ENCODE data around the gene KCNF1. TPM values are rescaled to one million over a fixed set of nuclear protein-coding genes. Genes with fewer than 3 reads are reported as not detected.

KCNF1 gene
- total and polyA plus RNA-seq, 2 of the 8 experiments (the other 6 are each of a cell fraction or from before 2014, with no cell fraction given) = 0.48 to 1.5 TPM

DNA sequence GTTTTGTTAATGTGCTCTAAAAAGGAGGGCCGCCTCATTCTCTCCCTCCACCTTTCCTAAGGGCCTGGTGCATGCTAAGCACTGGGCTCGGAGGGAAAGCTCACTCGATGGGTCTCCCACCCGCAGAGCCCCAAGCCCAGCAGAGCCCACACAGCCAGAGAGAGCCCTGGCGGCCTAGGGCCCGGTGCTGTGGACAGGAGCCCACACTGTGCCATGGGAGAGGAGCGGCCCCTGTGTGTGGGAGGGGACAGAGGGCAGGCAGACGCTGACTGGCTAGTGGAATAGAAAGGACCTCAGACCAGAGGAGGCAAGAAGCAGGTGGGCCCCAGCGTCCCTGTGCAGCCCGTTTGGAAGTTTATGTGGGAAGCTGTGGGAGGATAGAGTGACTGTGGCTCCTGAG is 49.4 kb upstream of the KCNF1 start:
- Histone ChIP-seq H2AFZ (ENCODE audit: low read length) (no peak overlapping the region), H3K4ac (replicated peaks; ENCODE audit: insufficient read length, low read depth, low read length) (no peak overlapping the region), H3K27ac (ENCODE audit: low read depth, low read length) (no peak overlapping the region), H3K4me1 (replicated peaks in 1 of 4; ENCODE audit: control insufficient read depth in 3 of 4, insufficient read depth in 4 of 4, low read length in 3 of 4) (no peaks in the 10 kb centered on the region; a peak in 1 of 7 replicates), H3K79me2 (ENCODE audit: control insufficient read depth in 1 of 2, insufficient read depth in 2 of 2, low read length in 2 of 2) (no peaks in the 10 kb centered on the region), H3K36me3 (ENCODE audit: control insufficient read depth in 2 of 4, insufficient read depth in 4 of 4, low read length in 3 of 4) (no peaks in the 10 kb centered on the region), H3K9me3 (ENCODE audit: insufficient read depth in 2 of 2, low read depth in 1 of 2, low read length in 1 of 2) (no peaks in the 10 kb centered on the region), H4K8ac (ENCODE audit: extremely low read depth, insufficient read depth, low read length) (0 out of 2 replicates have a peak overlapping the region, but pooled peaks have one; percentile 62), H3K4me2 (ENCODE audit: insufficient read depth in 1 of 2, low read depth in 2 of 2, low read length in 2 of 2) (no peak overlapping the region), H3K23ac (ENCODE audit: insufficient read length) (no peak overlapping the region), H2BK120ac (replicated peaks; ENCODE audit: low read depth, low read length) (no peak overlapping the region), H2BK12ac (ENCODE audit: low read depth, low read length) (no peak overlapping the region), H4K91ac (replicated peaks; ENCODE audit: insufficient read length, low read length) (no peak overlapping the region), H3K23me2 (ENCODE audit: low read depth, low read length) (no peaks in the 10 kb centered on the region), H2BK20ac (ENCODE audit: low read length) (no peak overlapping the region), H3K27me3 (replicated peaks in 1 of 4; ENCODE audit: control insufficient read depth in 3 of 4, extremely low read depth in 1 of 4, insufficient read depth in 3 of 4, low read length in 3 of 4) (no peaks in the 10 kb centered on the region), H2BK15ac (ENCODE audit: low read length) (no peak overlapping the region), H3K56ac (replicated peaks; ENCODE audit: insufficient read length, low read depth, low read length) (no peak overlapping the region), H2BK5ac (ENCODE audit: low read depth, low read length) (no peak overlapping the region), H3K79me1 (ENCODE audit: low read depth, low read length) (no peaks in the 10 kb centered on the region), H4K5ac (ENCODE audit: insufficient read length, low read depth, low read length) (no peak overlapping the region), H3K9ac (replicated peaks in 1 of 4; ENCODE audit: extremely low read depth in 1 of 4, low read depth in 3 of 4, low read length in 3 of 4) (no peak overlapping the region), H4K20me1 (replicated peaks in 1 of 2; ENCODE audit: control insufficient read depth in 1 of 2, insufficient read depth in 2 of 2, low read length in 2 of 2) (no peaks in the 10 kb centered on the region), H3K4me3 (ENCODE audit: extremely low read depth in 1 of 4, insufficient read depth in 2 of 4, low read depth in 3 of 4, low read length in 4 of 4) (no peak overlapping the region), H3K14ac (ENCODE audit: insufficient read length) (no peak overlapping the region), H3K18ac (ENCODE audit: extremely low read depth, low read length) (no peak overlapping the region; the same call in 1 of the 2 replicates), H2AK5ac (ENCODE audit: low read depth, low read length) (no peak overlapping the region)
- FAIRE-seq (no peak), DNase-seq (ENCODE audit: low read depth in 1 of 2, low spot score in 2 of 2) (no peak)
- ChIA-PET POLR2A (ENCODE audit: partially characterized antibody) (no interaction called here), CTCF (ENCODE audit: partially characterized antibody) (interaction anchor here (0.6 to 3.0 kb wide), 9 partner anchors 14 to 211 kb away, joined by 3 to 9 read pairs (median 3); no protein-coding TSS in a partner anchor)
- WGBS, 2 experiments (ENCODE audit: extremely low coverage in 1 of 2, insufficient coverage in 1 of 2, insufficient read length in 1 of 2, insufficient replicate concordance in 2 of 2, low coverage in 1 of 2, low lambda C conversion rate in 2 of 2, missing lambda C conversion rate in 1 of 2) = 83% methylated on average over 9 of the region's 10 CpGs; no CpG with 5 or more reads in 1 of the 2 experiments
- TF ChIP-seq SP4 (IDR thresholded peaks at IDR 0.05; ENCODE audit: low read length) (no peak), CEBPB (IDR thresholded peaks at IDR 0.05; ENCODE audit: low read depth, low read length) (no peak), JUN (IDR thresholded peaks at IDR 0.05; ENCODE audit: low read depth, low read length) (no peak), CBX8 (IDR thresholded peaks at IDR 0.05; ENCODE audit: borderline replicate concordance, low read depth, low read length) (no peak), RXRA (IDR thresholded peaks at IDR 0.05; ENCODE audit: insufficient read depth, low read depth, low read length) (no peak), SP1 (IDR thresholded peaks at IDR 0.05; ENCODE audit: low read depth, low read length) (no peak), NANOG (IDR thresholded peaks at IDR 0.05; ENCODE audit: insufficient read depth, low read depth, low read length, poor library complexity, severe bottlenecking) (no peak), SIN3A (conservative IDR thresholded peaks at IDR 0.05 in 1 of 2, IDR thresholded peaks at IDR 0.05 in 1 of 2; ENCODE audit: low read depth in 1 of 2, low read length in 2 of 2) (no peak), ASH2L (IDR thresholded peaks at IDR 0.05; ENCODE audit: low read length) (no peak), SIX5 (IDR thresholded peaks at IDR 0.05; ENCODE audit: low read depth, low read length) (no peak), POLR2A (IDR thresholded peaks at IDR 0.05; ENCODE audit: control extremely low read depth in 1 of 2, low read depth in 2 of 2, low read length in 2 of 2) (no peak), CTBP2 (IDR thresholded peaks at IDR 0.05; ENCODE audit: borderline replicate concordance, insufficient read depth, insufficient read length, low read length) (no peak)
- TF ChIP-seq, protein P1, sequence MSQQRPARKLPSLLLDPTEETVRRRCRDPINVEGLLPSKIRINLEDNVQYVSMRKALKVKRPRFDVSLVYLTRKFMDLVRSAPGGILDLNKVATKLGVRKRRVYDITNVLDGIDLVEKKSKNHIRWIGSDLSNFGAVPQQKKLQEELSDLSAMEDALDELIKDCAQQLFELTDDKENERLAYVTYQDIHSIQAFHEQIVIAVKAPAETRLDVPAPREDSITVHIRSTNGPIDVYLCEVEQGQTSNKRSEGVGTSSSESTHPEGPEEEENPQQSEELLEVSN (IDR thresholded peaks at IDR 0.05) = no peak
